ENCODE measurements around the gene NXNL1.

The NXNL1 gene

DNA sequence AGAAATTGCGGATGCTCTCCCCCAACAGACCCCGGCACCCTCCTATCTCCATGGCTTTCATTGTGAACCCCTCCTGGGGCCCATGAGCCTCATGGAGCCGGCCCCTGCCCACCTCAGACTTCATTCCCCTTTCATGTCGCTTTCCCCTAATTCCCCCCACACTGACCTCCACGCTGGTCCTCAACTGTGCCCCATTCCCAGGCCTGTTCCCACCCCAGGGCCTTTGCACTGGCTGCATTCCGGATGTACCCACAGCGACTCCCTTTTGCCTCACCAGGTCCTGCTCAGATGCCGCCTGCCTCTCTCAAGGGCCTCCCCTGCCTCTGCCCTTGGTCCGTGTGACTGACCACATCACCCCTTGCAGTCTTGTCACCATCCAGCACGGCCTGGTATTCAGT lies 22.9 kb upstream of the NXNL1 start:
- H3K18ac ChIP-seq (ENCODE audit: low read length) = no peak overlapping the region
- no peaks in the 10 kb centered on the region for H3K79me2 ChIP-seq (ENCODE audit: control insufficient read depth, insufficient read depth, low read length, poor library complexity)
- DNase-seq = no peak
- H4K12ac ChIP-seq (ENCODE audit: low read depth, low read length) = no peak overlapping the region
- H4K91ac ChIP-seq (ENCODE audit: low read depth, low read length) = no peak overlapping the region
- no peak overlapping the region for H2AK5ac ChIP-seq (ENCODE audit: low read length)
- no peak overlapping the region for H3K27ac ChIP-seq (ENCODE audit: low read depth, low read length)
- H3K4me1 ChIP-seq (ENCODE audit: control insufficient read depth in 1 of 2, insufficient read depth in 2 of 2, low read length in 2 of 2) = peaks cover 4% of the 10 kb centered on the region in 2 experiments
- H3K4me2 ChIP-seq (ENCODE audit: low read length) = no peak overlapping the region
- no peak overlapping the region for H3K4ac ChIP-seq (ENCODE audit: low read depth, low read length)
- no CpG with 5 or more reads among the region's 10 CpGs for WGBS (ENCODE audit: extremely low coverage, insufficient coverage, insufficient read length)
- no peak overlapping the region for H3K23ac ChIP-seq (ENCODE audit: low read length)
- no peak overlapping the region for H4K8ac ChIP-seq (ENCODE audit: low read depth, low read length)
- no peak overlapping the region for H2BK120ac ChIP-seq (ENCODE audit: insufficient read depth, low read length, poor library complexity)
- H3K4me3 ChIP-seq (ENCODE audit: low read depth, low read length) = no peak overlapping the region
- peaks cover 2% of the 10 kb centered on the region for H3K9me3 ChIP-seq (ENCODE audit: insufficient read depth, low read depth, low read length)
- no peak overlapping the region for H2BK12ac ChIP-seq (ENCODE audit: low read length)
- no peaks in the 10 kb centered on the region for H3K79me1 ChIP-seq (ENCODE audit: low read length)
- H3K9ac ChIP-seq (ENCODE audit: low read length) = no peak overlapping the region
- no peaks in the 10 kb centered on the region for H3K27me3 ChIP-seq (ENCODE audit: insufficient read depth, low read length)
- H2AFZ ChIP-seq (ENCODE audit: insufficient read depth, low read length, poor library complexity) = no peak overlapping the region
- H3K14ac ChIP-seq (ENCODE audit: low read length) = no peak overlapping the region
- no peak overlapping the region for H2BK5ac ChIP-seq (ENCODE audit: low read depth, low read length, poor library complexity)
- no peaks in the 10 kb centered on the region for H3K36me3 ChIP-seq (ENCODE audit: control insufficient read depth in 1 of 2, insufficient read depth in 2 of 2, low read length in 2 of 2)

DNA sequence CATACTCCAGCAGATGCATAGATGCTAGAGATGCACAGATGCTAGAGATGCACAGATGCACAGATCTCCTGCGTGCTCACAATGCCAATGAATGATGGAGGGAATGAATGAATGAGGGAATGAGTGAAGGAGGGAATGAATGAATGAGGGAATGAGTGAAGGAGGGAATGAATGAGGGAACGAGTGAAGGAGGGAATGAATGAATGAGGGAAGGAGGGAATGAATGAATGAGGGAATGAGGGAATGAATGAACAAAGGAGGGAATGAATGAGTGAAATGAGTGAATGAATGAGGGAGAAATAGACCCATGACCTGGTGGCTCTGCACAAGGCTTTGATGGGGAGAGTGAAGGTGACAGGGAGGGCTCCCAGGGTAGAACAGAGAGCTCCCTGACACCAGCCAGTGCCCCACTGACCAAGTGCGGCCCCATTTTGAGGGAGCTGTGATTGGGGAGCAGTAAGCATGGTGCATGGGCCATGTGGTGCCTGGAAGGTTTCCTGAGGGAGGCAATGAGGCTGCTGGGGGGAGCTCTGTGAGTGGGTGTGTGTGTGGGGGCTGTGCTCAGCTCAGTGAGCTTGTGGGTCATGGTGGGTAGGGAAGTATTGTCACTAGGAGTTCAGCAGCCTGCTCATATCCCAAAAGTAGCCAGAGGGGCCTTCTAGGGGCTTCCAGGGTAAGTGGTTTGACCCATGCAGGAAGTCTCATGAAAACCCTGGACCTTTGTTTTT lies 22.3 kb upstream of the NXNL1 start:
- Histone ChIP-seq H3K27ac (ENCODE audit: low read depth, low read length) (no peak overlapping the region), H3K4me2 (ENCODE audit: low read length) (no peak overlapping the region), H3K9me3 (ENCODE audit: insufficient read depth, low read depth, low read length) (peaks cover 2% of the 10 kb centered on the region), H2BK12ac (ENCODE audit: low read length) (no peak overlapping the region), H3K18ac (ENCODE audit: low read length) (no peak overlapping the region), H3K14ac (ENCODE audit: low read length) (no peak overlapping the region), H3K4ac (ENCODE audit: low read depth, low read length) (no peak overlapping the region), H2AK5ac (ENCODE audit: low read length) (no peak overlapping the region), H2BK120ac (ENCODE audit: insufficient read depth, low read length, poor library complexity) (no peak overlapping the region), H4K8ac (ENCODE audit: low read depth, low read length) (no peak overlapping the region), H3K23ac (ENCODE audit: low read length) (no peak overlapping the region), H3K27me3 (ENCODE audit: insufficient read depth, low read length) (no peaks in the 10 kb centered on the region), H3K9ac (ENCODE audit: low read length) (no peak overlapping the region), H3K4me3 (ENCODE audit: low read depth, low read length) (no peak overlapping the region), H2BK5ac (ENCODE audit: low read depth, low read length, poor library complexity) (no peak overlapping the region), H3K4me1 (ENCODE audit: control insufficient read depth in 1 of 2, insufficient read depth in 2 of 2, low read length in 2 of 2) (no peaks in the 10 kb centered on the region), H3K36me3 (ENCODE audit: control insufficient read depth in 1 of 2, insufficient read depth in 2 of 2, low read length in 2 of 2) (no peaks in the 10 kb centered on the region), H4K12ac (ENCODE audit: low read depth, low read length) (no peak overlapping the region), H4K91ac (ENCODE audit: low read depth, low read length) (no peak overlapping the region), H2AFZ (ENCODE audit: insufficient read depth, low read length, poor library complexity) (no peak overlapping the region), H3K79me1 (ENCODE audit: low read length) (no peaks in the 10 kb centered on the region), H3K79me2 (ENCODE audit: control insufficient read depth, insufficient read depth, low read length, poor library complexity) (no peaks in the 10 kb centered on the region)
- WGBS (ENCODE audit: extremely low coverage, insufficient coverage, insufficient read length) = 100% methylated on average over 1 of the region's 3 CpGs
- no peak for DNase-seq

- Histone ChIP-seq H4K8ac (ENCODE audit: low read depth, low read length) (no peak overlapping the region), H3K9me3 (ENCODE audit: insufficient read depth, low read depth, low read length) (peaks cover 2% of the 10 kb centered on the region), H4K91ac (ENCODE audit: low read depth, low read length) (no peak overlapping the region), H4K12ac (ENCODE audit: low read depth, low read length) (no peak overlapping the region), H2BK5ac (ENCODE audit: low read depth, low read length, poor library complexity) (no peak overlapping the region), H2AFZ (ENCODE audit: insufficient read depth, low read length, poor library complexity) (no peak overlapping the region), H3K14ac (ENCODE audit: low read length) (no peak overlapping the region), H3K4me1 (ENCODE audit: control insufficient read depth in 1 of 2, insufficient read depth in 2 of 2, low read length in 2 of 2) (no peaks in the 10 kb centered on the region), H3K4ac (ENCODE audit: low read depth, low read length) (no peak overlapping the region), H2BK120ac (ENCODE audit: insufficient read depth, low read length, poor library complexity) (no peak overlapping the region), H3K9ac (ENCODE audit: low read length) (no peak overlapping the region), H3K23ac (ENCODE audit: low read length) (no peak overlapping the region), H3K79me2 (ENCODE audit: control insufficient read depth, insufficient read depth, low read length, poor library complexity) (no peaks in the 10 kb centered on the region), H3K4me2 (ENCODE audit: low read length) (no peak overlapping the region), H3K4me3 (ENCODE audit: low read depth, low read length) (no peak overlapping the region), H3K79me1 (ENCODE audit: low read length) (no peaks in the 10 kb centered on the region), H3K36me3 (ENCODE audit: control insufficient read depth in 1 of 2, insufficient read depth in 2 of 2, low read length in 2 of 2) (no peaks in the 10 kb centered on the region), H2AK5ac (ENCODE audit: low read length) (no peak overlapping the region), H3K27me3 (ENCODE audit: insufficient read depth, low read length) (no peaks in the 10 kb centered on the region), H3K27ac (ENCODE audit: low read depth, low read length) (no peak overlapping the region), H3K18ac (ENCODE audit: low read length) (no peak overlapping the region), H2BK12ac (ENCODE audit: low read length) (no peak overlapping the region)
- no CpG with 5 or more reads among the region's 13 CpGs for WGBS (ENCODE audit: extremely low coverage, insufficient coverage, insufficient read length)
- DNase-seq = peak in 1 of 2 donors; percentile 58
Observed at GRCh38 chr19:17481986-17482385, 21.3 kb upstream of the NXNL1 start.

GRCh38 chr19:17479325-17479791 lies 18.6 kb upstream of the NXNL1 start:
- no peak overlapping the region for H2AK5ac ChIP-seq (ENCODE audit: low read length)
- no peaks in the 10 kb centered on the region for H3K4me1 ChIP-seq (ENCODE audit: control insufficient read depth in 1 of 2, insufficient read depth in 2 of 2, low read length in 2 of 2)
- H2BK12ac ChIP-seq (ENCODE audit: low read length) = no peak overlapping the region
- no peak overlapping the region for H4K91ac ChIP-seq (ENCODE audit: low read depth, low read length)
- no peak overlapping the region for H2AFZ ChIP-seq (ENCODE audit: insufficient read depth, low read length, poor library complexity)
- H3K23ac ChIP-seq (ENCODE audit: low read length) = no peak overlapping the region
- no peak overlapping the region for H3K18ac ChIP-seq (ENCODE audit: low read length)
- no peak overlapping the region for H3K9ac ChIP-seq (ENCODE audit: low read length)
- no CpG with 5 or more reads among the region's 6 CpGs for WGBS (ENCODE audit: extremely low coverage, insufficient coverage, insufficient read length)
- H2BK120ac ChIP-seq (ENCODE audit: insufficient read depth, low read length, poor library complexity) = no peak overlapping the region
- no peak overlapping the region for H3K4me2 ChIP-seq (ENCODE audit: low read length)
- DNase-seq = peak; percentile 69 to 78
- H3K4me3 ChIP-seq (ENCODE audit: low read depth, low read length) = no peak overlapping the region
- no peak overlapping the region for H4K8ac ChIP-seq (ENCODE audit: low read depth, low read length)
- H3K9me3 ChIP-seq (ENCODE audit: insufficient read depth, low read depth, low read length) = no peaks in the 10 kb centered on the region
- no peak overlapping the region for H3K27ac ChIP-seq (ENCODE audit: low read depth, low read length)
- H2BK5ac ChIP-seq (ENCODE audit: low read depth, low read length, poor library complexity) = no peak overlapping the region
- no peaks in the 10 kb centered on the region for H3K79me1 ChIP-seq (ENCODE audit: low read length)
- no peak overlapping the region for H3K4ac ChIP-seq (ENCODE audit: low read depth, low read length)
- no peak overlapping the region for H4K12ac ChIP-seq (ENCODE audit: low read depth, low read length)
- no peaks in the 10 kb centered on the region for H3K79me2 ChIP-seq (ENCODE audit: control insufficient read depth, insufficient read depth, low read length, poor library complexity)
- no peaks in the 10 kb centered on the region for H3K27me3 ChIP-seq (ENCODE audit: insufficient read depth, low read length)
- no peak overlapping the region for H3K14ac ChIP-seq (ENCODE audit: low read length)
- H3K36me3 ChIP-seq (ENCODE audit: control insufficient read depth in 1 of 2, insufficient read depth in 2 of 2, low read length in 2 of 2) = no peaks in the 10 kb centered on the region

All from trophoblast cell (in vitro differentiated cells and primary cell).